ENCODE data around the gene HAAO.
"Not testable (repeated sequence)": the region's sequence is repeated elsewhere in the genome, so short reads cannot be mapped to it uniquely, and the experiment has no call there.

Gene HAAO

DNA sequence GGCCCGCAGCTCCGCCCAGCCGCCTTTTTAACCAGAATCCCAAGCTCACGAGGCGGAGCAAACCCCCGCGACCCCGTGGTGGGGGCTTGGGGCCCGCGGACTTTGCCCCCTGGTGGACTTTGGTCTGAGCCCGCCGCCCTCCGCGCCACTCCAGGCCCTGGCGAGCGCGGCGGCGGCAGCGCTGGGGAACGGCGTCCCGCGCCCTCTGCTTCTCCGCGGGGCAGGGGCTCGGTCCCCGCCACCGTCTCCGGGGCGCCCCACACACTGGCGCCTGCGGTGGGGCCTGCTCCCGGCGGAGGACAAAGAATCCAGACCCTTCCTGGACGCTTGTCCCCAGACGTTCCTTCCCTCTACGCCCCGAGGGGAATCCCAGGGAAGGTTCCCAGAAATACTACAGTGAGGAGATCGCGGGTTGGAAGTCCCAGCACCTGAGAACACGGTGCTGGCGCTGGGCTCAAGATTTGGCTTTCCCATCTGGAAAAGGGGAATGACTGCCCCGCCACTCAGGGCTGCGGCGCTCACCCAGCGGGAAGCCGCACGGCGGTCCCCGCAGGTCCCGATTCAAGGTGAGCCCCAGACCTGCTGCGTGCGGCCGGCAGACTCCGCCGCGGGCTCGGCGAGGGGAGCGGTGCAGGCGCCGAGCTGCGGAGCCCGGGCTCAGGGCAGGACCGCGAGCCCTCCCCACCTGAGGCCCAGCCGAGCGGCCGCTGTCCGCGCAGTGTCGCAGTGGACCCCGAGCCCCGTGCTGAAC lies at the start of gene HAAO:
TSS of gene HAAO (minus strand) at position 1 of the 751 bp plus-strand sequence. CDS start 47 bp downstream, outside the sequence.
- no peak for DNase-seq (ENCODE audit: low read depth, low spot score)

DNA sequence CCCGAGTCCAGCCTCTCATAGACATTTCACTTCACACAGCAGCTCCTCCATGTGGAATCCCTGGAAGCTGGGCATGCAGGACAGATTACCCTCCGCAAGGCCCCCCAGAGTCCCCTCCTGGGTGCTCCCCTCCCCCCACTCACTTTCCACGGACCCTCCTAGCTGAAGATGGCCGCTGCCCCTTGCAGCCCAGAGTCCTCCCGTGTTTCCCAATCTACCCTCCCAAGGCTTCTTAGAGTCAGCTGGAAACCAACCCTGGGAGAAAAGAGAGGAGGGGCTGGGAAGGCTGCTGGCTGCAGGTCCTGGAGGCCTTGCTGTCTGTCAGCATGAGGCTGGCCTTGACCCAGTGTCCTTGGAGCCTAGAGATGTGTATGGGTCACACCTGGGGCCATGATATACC lies 49.0 kb upstream of the HAAO start:
- DNase-seq (ENCODE audit: low read depth, low spot score), result no peak

DNA sequence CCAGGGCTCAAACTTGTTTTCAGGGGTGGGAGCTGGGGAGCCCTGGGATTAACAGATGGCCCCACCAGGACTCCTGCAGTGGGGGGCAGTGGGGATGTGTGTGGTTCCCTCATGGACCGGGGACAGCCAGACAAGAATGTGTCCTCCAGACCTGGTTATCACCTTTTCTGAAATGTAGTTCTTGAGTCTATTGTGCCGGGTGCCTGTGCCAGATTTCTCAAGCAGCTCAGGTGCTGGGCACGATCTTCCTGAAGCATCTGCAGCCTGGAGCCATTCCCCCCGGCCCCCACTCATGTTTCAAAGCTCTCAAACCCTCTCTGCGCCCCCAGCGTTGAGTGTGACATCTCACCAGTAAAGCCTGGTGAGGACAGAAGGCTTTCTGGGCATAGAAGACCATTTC lies 48.4 kb upstream of the HAAO start:
- no peak for DNase-seq (ENCODE audit: low read depth, low spot score)

DNA sequence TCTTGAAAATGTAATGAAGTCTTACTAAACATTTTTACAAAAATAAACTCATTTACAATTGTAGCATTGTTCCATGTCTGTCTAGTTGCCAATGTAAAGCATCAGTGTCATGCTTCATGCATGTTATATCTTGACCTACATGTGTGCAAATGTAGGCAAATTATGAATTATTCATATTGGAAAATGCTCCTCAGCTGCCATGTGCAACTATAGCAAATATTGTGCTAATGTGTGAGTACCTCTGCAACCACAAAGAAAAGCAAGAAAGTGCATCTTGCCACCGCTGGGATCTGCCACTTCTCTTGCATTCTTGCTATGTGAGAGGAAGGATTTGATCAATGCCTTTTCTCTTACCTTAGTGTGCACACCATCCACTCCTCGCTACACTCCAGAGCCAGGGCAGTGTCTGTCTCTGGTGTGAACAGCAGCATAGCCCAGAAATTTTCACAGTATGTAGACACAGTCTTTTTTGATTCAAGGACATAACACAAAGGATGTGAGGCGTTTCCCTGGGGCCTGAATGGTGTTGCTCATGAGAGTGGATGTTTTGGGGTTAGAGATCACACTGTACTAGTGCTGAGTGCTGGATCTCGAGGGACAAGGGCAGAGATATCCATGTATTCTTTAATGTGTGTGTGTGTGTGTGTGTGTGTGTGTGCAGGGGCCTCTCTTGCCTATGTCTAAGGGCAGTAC lies 47.6 kb upstream of the HAAO start:
- no peak for DNase-seq (ENCODE audit: low read depth, low spot score)

DNA sequence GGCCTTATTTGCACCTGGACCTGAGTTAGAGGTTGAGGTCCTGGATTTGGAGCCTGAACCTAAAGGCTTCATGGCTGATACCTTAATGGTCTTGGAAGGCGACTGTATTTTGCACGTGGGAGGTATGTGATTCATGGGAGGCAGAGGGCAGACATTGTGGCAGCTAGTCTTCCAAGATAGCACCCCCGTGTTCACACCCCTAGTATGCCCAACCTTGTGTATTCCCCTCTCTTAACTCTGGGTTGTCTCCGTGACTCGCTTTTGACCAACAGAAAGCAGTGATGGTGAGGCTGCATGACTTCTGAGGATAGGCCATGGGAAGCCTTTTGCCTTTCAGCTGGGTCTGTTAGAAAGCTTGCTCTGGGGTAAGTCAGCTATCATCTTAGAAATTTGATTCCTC lies 45.8 kb upstream of the HAAO start:
- no peak for DNase-seq (ENCODE audit: low read depth, low spot score)

DNA sequence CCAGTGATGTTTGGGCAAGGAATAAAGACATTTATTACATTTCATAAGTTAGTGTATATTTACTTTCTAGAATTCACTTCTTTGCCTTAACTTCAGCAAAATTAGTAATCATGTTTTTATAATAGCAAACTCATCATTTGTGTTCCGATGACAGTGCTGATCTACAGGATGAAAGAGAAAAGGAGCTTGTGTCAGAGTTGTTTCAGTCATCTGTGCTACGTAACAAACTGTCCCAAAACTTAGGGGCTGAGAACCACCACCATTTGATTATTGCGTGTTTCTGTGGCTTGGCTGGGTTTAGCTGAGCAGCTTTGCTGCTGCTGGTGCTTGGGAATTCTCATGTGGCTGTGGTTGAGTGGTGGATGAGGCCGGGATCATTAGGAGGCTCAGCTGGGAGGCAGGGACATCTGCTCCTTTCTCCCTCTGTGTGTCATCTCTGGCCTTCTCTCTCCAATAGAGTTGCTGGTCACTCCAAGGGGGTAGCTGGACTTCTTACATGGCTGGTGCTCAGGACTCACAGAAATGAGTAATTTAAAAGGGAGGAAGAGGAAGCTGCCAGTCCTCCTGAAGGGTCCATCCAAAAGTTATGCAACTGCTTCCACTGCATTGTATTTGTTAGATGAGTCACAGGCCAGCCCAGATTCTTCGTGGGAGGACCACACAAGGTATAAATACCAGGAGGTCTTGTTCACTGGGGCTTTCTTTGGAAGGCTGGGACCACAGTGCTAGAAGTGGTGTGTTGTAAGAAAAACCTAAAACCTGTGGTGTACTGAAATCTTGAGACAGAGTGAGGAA lies 43.4 kb upstream of the HAAO start:
- peak; percentile 64 for DNase-seq (ENCODE audit: low read depth, low spot score)

DNA sequence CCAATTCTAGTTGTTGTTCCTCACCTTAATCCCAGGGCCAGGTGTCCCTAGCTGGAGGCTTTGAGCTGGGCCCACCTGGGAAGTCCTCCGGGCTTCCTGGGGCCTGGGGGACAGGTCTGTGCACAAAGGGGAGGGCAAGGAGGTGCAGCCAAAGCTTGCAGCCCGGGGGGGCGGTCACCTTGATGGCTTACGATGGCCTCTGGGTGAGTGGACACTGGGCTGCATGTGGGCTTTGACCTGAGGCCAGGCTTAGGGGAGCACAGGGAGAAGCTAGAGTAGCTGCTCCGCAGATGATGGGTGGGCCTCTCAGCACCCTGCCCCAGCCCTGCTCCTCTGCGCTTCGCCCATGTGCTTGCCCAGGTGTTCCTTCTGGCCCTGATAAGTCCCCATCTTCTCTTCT lies 41.8 kb upstream of the HAAO start:
- no peak for DNase-seq (ENCODE audit: low read depth, low spot score)

DNA sequence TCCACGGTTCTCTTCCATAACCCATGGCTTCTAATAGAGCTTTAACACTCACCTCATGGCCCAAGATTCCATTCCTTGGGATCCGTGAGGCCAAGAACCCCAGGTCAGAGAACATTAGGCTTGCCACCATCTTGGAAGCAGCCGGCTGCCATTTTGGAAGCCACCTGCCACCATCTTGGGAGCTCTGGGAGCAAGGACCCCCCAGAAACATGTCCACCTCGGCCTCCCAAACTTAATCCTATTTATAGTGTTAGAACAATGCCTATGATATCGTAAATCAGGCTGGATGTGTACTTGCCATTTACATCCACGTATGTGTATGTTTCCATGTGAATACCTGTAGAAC lies 39.9 kb upstream of the HAAO start:
- no peak for DNase-seq (ENCODE audit: low read depth, low spot score)

DNA sequence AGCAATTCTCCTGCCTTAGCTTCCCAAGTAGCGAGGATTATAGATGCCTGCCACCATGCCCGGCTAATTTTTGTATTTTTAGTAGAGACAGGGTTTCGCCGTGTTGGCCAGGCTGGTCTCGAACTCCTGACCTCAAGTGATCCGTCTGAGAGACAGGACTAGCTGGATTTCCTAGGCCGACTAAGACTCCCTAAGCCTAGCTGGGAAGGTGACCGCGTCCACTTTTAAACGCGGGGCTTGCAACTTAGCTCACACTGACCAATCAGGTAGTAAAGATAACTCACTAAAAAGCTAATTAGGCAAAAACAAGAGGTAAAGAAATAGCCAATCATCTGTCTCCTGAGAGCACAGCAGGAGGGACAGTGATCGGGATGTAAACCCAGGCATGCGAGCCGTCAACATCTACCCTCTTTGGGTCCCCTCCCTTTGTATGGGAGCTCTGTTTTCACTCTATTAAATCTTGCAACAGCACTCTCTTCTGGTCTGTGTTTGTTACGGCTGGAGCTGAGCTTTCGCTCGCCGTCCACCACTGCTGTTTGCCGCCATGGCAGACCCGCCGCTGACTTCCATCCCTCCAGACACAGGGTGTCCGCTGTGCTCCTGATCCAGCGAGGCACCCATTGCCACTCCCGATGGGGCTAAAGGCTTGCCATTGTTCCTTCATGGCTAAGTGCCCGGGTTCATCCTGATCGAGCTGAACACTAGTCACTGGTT lies 39.3 kb upstream of the HAAO start:
- not testable (repeated sequence) for DNase-seq (ENCODE audit: low read depth, low spot score)

DNA sequence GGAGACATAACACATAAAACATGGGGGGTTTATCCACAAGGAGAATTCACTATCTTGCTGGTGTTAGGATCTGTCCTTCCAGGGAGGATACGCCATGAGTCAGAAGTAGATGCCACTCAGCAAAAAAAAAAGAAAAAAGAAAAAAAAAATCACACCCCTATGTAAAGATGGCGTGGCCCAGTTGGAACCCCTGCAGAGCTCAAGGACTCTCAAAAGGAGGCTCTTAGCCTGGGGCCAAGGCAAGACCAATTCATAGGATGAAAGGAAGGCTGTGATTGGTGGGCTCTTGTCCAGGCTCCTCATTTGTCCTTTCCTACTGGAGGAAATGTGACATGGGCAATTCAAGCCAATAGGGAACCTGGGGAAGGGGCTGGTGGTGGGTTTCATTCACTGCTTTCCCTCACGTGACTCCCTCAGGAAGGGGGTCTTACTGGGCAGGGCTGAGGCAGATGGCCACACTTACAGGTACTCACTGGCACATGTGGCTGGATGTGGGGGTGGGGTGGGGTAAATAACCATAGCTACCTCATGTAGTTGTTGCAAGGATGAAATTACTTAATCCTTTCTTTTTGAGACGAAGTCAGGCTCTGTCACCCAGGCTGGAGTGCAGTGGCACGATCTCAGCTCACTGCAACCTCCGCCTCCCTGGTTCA lies 38.7 kb upstream of the HAAO start:
- DNase-seq (ENCODE audit: low read depth, low spot score), result no peak

DNA sequence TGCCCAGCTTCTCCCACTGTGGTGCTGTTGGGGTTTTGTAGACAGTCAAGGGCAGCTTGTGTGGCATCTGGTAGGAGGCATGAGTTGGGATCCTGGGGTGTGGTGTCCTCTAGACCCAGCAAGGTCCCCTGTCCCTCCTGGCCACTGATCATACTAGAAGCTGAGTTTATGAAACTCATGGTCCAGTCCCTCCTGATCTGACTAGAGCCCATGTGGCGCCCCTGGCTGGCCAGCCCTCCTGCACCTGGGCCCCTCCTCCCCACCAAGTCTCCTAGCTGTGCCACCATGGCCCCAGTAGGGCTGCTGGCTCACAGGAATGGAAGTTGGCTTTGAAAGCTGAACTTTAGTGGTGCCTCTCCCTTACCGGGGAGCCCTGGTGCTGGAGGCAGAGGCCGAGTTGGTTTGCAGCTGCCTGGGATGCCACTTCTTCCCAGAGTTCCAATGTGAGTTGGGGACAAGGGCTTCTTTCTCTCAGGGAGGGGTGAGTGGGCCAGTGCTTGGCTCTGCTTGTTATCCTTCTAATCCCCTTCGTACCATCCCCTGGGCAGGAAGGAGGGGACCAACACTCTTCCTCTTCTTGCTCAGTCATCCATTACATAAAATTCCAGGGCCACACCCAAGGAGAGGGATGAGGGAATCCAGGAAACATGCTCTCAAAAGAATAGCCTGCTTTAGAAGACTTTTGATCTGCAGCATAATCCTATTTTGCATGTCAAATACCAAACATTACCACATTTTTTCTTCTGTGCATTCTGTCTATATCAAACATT lies 37.5 kb upstream of the HAAO start:
- DNase-seq (ENCODE audit: low read depth, low spot score), result no peak

DNA sequence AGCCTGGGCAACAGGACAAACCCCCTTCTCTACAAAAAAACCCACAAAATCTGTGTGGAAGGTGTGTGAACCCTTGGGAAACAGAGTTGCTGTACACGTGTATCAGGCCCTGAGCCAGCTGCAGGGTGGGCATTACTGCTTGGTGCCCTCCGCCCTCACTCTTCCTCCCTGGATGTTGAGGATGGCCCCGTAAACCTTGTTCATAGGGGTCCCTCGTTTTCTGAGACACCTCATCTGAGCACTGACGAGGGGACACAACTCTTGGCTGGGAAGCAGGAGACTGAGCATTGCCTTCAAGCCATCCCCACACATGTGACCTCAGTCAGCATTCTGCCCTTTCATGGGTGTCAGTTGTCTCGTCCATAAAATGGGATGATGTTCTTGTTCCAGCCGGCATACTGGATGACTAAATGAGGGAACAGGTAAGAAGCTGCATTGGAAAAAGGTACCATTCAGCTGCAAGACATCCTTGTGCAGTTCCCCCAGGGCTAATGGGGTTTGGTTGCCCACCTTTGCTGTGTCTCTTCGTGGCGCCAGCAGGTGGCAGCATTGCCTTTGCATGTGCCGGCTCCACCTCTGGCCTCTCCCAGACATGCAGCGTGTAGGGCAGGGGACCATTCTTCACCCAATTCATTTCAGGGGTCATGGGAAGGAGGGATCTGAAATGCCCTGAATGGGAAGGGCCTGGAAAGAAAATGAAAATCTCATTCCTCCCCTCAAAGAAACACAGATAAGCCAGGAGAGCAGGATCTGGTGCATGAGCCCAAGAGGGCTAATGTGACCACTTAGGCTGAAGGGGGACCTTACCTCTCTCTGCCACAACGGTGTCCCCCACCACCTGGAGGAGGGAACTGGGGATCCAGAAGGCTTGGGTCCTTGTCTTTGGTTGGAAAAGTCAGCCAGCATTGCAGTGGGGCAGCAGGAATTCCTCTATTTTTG lies 36.4 kb upstream of the HAAO start:
- DNase-seq (ENCODE audit: low read depth, low spot score), result no peak

DNA sequence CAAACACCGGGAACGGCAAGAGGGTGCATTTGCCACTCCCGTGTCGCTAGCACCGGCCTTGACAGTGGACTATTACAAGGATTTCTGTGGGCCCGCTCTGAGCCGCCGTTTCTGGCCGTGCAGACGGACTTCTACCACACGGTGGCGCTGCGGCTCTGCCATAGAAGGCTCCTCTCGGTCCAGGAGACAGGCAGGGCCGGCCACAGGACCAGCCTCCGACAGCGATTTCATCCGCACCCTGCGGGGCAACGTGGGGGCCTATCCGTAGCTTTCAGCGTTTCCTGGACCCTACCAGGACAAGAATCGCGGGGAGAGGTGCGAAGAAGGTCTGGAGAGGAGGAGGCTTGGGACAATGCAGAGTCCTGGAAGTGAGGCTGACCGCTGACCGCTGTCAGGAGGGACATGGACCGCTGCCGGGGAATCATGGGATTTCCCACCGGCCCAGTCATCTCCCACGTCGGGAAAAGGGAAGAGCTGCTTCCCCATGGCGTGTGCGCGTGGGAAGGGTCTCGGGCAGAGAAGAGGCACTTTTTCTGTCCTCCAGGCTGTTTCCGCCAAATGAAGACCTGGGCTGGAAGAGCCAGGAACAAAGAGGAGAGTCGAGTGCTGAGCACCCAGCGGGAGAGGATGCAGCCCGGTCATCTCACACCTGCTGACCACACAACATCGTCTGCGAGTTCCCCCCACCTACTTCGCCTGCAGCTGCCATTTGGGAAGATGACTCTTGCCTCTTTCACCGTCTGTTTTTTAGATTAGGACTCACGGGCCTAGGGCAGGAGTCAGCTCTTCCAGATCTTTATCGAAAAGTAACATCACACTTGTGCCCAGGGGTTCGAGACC lies 35.5 kb upstream of the HAAO start:
- DNase-seq (ENCODE audit: low read depth, low spot score), result peak; percentile 65

DNA sequence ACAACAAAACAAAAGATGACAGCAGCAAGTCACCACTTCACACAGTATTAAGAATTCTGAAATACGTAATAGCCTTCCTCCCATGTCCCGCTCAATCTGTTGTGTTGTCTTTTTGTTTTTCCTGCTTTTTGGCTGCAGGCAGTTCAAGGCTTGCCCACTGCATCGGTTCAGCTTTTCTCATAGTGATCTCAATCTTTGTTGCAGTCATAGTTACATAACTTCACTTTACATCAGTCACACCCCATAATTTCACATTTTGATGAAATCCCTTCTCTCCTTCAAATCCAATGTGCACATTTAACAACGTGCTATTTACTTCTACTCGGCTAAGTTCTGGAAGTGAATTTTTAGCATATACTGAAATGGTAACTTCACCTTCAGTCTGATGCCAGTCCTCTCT lies 33.8 kb upstream of the HAAO start:
- no peak for DNase-seq (ENCODE audit: low read depth, low spot score)

DNA sequence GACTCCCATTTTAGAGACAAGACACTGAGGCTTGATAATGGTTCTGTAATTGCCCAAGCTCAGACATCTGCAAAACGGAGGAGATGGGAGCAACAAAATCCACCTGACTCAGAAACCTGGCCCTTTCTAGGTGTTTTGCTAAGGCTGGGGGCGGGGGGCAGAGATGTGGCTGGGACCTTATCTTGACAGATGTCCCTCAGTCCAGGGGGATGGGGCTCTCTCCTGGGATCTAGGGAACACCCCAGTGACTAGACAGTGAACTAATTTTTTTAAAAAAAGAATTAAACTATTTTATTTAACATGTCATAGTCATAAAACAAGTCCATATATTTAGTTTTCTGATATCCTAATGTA lies 32.0 kb upstream of the HAAO start:
- DNase-seq (ENCODE audit: low read depth, low spot score), result no peak

DNA sequence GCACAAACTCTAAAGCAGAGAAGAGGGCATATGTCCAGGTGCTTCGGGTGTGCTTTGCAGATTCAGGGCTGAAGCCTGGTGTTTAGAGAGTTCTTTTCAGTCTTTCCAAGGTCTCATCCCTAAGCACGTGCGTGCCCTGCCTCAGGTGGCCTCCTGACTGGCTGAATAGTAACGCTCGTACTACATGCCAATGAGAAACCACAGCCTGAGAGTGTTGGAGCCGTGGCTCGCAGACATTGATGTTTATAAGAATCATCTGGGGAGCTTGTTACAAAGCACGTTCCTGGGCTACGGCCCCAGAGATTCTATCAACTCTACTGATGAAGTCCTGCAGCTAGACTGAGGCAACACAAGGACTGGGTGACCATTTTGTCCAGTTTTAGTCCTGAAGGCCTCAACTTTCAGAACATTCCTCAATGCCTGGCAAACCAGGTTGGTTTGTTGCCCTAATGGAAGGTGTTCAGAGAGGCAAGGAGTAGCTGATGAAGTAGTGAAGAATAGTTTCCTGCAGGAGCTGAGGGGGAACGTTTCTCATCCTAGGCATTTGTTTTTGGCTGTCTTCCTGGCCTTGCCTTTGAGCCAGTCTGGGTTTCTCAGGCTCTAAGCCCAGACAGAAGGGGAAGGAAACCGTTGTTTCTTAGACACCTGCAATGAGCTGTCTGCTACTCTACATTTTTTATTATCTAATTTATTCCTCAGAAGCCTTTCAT lies 31.5 kb upstream of the HAAO start:
- no peak for DNase-seq (ENCODE audit: low read depth, low spot score)

DNA sequence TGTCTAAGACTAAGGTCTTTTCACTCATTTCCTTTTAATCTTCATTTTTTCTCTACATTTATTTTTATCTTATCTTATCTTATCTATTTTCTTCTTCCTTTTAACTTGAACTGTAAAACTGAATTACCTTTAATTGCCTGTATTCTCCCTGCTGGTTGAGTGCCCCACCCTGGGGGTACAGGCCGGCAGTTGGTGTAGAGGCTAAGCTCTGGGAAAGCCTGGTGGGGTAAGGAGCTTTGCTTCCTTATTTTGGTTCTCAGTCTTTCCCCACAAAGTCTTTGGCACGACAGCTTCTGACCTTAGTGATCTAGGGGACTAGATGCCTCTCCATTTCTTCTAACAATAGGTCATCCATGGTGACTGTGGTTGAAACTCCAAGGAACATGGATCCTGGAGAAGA lies 26.8 kb upstream of the HAAO start:
- no peak for DNase-seq (ENCODE audit: low read depth, low spot score)

DNA sequence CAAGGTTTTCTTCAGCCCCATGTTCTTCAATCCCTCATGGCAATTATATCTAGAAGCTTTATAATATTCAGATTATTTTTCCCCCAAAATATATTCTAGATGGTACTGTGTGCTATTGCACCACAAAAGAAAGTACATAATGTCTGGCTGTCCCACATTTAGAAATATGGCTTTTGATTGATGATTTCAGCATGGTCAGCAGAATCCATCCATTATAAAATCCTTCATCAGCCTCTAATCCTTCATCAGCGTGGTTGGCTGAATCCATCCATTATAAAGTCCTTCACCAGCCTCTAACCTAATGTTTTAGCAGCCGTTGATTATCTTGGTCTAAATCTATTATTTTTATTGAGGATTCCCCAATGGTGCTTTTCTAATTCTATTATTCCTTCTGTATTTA lies 23.3 kb upstream of the HAAO start:
- DNase-seq (ENCODE audit: low read depth, low spot score), result no peak

Measured in smooth muscle cell of the brain vasculature (primary cell).